HTR-8/SVneo (cell line): ENCODE data around the gene GPBP1.
A peak's percentile ranks its signal among the peaks of the same experiment; 100 is the strongest.
"Not testable (repeated sequence)": the region's sequence is repeated elsewhere in the genome, so short reads cannot be mapped to it uniquely, and the experiment has no call there.

ENCODE experiments used
- DNase-seq: peaks from one replicate; pipeline ENCODE4 v3.0.0; 2011; ENCODE audit warnings: low spot score, mixed read lengths; ENCODE audit not compliant: insufficient read length
- FAIRE-seq: peaks from 2 replicates; lab custom pipeline; 2011; peaks lifted over from hg19 to GRCh38; lab: Jason Lieb, UNC

GPBP1 gene

GRCh38 chr5:57173319-57174127 is at the start of gene GPBP1:
GPBP1 (plus strand) TSS chr5:57174059; CDS start chr5:57214131, 40,072 bp downstream.
- FAIRE-seq, result peak; percentile 91
- DNase-seq, result peak; percentile 95

- DNase-seq (no peak), FAIRE-seq (no peak)
Measured at GRCh38 chr5:57128325-57128724, 45.5 kb upstream of the GPBP1 start.

DNA sequence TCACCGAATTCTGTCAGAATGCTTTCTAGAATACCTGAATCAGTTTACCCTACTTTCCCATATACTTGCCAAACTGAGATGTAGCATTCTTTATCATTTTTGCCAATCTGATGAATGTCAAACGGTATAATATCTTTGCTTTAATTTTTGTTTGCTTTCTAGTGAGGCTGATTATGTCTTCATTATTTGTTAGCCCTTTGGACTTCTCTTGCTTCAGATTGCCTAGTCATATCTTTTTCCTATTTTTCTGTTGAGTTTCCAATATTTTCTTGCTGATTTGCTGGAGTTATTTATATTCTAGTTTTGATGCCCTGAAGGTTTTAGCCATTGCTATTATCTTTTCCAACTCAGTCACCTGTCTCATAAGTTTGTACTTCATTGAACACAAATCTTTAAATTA is 40.3 kb upstream of the GPBP1 start:
- DNase-seq (no peak), FAIRE-seq (no peak)

- FAIRE-seq, result no peak
- DNase-seq, result no peak
Measured at GRCh38 chr5:57137401-57137800, 36.5 kb upstream of the GPBP1 start.

DNA sequence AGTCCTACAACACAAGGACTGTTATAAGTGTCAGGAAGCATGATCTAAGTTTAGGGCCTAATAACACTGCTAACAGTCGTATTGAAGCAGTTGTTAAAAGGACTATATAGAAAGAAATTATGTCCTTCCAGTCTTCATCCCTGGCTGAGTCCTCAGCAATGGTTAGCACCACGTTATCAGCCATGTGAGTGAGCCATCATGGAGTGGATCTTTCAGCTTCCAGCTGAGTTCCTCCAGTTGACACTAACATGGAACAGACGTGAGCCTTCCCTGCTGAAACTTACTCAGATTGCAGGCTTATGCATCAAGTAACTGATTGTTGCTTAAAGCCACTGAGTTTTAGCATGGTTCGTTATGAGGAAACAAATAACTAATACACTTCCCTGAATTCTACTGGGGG is 21.5 kb upstream of the GPBP1 start:
- DNase-seq (no peak), FAIRE-seq (no peak)

GRCh38 chr5:57155033-57155432 is 18.8 kb upstream of the GPBP1 start:
- FAIRE-seq (no peak), DNase-seq (no peak)

DNA sequence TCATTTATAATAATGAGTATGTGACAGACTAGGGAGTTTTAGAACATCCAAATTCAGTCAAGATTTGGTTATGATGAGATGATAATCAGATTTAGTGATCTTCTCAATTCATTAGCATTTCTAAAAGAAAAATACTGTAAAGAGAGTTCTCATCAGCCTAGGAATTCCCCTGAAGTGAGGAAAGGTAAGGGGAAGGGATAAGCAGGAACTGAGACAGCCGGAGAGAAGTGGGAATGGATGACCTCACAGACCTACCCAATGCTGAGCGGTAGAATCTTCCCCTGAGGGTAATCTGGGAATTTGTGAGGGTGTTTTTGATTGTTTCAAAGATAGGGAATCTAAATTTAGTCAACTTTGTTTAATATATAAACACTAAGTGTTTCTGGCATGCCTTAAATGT is 16.7 kb upstream of the GPBP1 start:
- no peak for DNase-seq
- no peak for FAIRE-seq

DNA sequence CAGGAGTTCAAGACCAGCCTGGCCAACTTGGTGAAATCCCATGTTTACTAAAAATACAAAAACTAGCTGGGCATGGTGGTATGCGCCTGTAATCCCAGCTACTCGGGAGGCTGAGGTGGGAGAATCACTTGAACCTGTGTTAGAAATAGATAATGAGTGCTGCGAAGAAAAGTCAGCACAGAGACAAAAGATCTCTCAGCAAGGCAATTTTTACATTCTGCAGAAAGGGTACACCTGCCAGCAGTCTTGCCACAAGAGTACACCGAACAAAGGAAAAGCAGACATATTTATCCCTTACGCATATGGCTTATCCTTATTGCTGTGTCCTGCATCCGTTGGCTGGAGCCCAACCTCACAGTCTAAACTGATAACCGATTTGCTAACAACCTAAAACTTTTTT is 16.2 kb upstream of the GPBP1 start:
- FAIRE-seq, result no peak

DNA sequence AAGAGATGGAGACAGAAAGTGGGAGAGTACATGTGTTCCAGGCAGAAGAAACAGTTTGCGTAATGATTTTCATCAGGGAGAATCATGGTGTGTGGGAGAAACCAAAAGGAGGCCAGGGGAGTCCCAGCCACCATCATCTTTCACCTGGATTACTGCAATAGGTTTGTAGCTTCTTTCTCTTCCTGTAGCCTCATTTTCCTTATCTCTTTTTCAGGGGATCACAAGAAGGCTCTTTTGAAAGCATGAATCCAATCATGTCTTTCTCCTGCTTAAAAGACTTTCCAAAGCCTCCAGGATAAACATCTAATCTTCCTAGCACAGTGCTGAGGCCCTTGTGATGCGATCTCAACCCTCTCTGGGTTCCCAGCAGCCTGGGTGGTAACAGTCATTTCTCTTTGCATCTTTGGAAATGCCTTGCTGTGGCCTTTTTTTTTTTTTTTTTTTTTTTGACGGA is 10.3 kb upstream of the GPBP1 start:
- no peak for DNase-seq
- FAIRE-seq, result no peak

More for the DNA sequence above, 16.2 kb upstream of the GPBP1 start:
- no peak for DNase-seq

GRCh38 chr5:57164124-57164523 is 9.7 kb upstream of the GPBP1 start:
- FAIRE-seq (no peak), DNase-seq (no peak)

- not testable (repeated sequence) for FAIRE-seq, DNase-seq
Measured at GRCh38 chr5:57165171-57165570, 8.7 kb upstream of the GPBP1 start.

DNA sequence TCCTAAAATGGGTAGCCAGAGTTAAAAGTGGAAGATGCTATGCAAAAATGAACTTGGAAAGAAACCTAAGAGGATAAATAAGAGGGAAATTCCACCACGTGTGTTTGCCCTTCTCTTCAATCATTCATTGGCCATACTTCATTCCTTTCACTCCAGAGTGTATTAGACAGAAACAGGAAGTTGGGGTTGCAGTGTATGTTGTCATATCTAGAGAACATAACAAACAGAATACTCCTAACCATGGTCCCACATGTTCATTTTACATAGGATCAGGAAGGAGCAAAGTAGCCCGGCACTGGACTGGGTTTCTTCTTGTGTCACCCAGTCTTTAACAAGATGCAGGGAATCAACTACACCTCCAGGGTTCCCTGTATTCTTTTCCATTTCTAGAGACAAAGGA is 7.6 kb upstream of the GPBP1 start:
- no peak for FAIRE-seq
- DNase-seq, result no peak

DNA sequence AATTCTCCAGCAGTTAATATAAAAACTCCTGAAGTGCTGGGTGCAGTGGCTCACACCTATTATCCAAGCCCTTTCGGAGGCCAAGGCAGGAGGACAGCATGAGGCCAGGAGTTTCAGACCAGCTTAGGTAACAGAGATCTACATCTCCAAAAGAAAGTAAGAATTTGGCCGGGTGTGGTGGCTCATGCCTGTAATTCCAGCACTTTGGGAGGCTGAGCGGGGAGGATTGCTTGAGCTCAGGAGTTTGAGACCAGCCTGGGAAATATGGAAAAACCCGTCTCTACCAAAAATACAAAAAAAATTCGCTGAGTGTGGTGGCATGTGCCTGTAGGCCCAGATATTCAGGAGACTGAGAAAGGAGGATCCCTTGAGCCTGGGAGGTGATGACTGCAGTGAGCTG is 6.7 kb upstream of the GPBP1 start:
- FAIRE-seq, result no peak
- DNase-seq, result no peak

DNA sequence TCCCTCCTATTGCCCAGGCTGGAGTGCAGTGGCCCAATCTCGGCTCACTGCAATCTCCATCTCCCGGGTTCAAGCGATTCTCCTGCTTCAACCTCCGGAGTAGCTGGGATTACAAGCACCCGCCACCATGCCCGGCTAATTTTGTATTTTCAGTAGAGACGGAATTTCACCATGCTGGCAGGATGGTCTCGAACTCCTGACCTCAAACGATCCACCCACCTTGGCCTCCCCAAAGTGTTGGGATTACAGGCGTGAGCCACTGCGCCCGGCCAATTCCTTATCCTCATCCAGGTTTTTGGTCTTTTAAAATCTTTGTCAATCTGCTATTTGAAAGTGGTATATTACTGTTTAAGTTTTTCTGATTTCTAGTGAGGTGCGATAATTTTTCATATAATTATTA is 3.7 kb upstream of the GPBP1 start:
- DNase-seq, FAIRE-seq: not testable (repeated sequence)

GRCh38 chr5:57171816-57172465 is 1.9 kb upstream of the GPBP1 start:
- DNase-seq (no peak), FAIRE-seq (no peak)

- peak; percentile 83 for FAIRE-seq
- DNase-seq, result no peak
Measured at GRCh38 chr5:57172466-57173318, 1.2 kb upstream of the GPBP1 start.

GRCh38 chr5:57174128-57174889 is 450 bp downstream of the GPBP1 start:
- FAIRE-seq, result peak; percentile 4
- DNase-seq, result no peak

- FAIRE-seq (no peak), DNase-seq (no peak)
Measured at GRCh38 chr5:57174890-57175510, 1.1 kb downstream of the GPBP1 start.

- DNase-seq, result no peak
- no peak for FAIRE-seq
Measured at GRCh38 chr5:57175551-57176309, 1.9 kb downstream of the GPBP1 start.
